K562 (cell line): ENCODE measurements around the gene ATP2A2. TPM values are rescaled to one million over a fixed set of nuclear protein-coding genes. Genes with fewer than 3 reads are reported as not detected.

ENCODE experiments used
- ASH1L ChIP-seq: fragments of 450-650 bp; IDR thresholded peaks from 2 replicates; pipeline ENCODE4 v1.6.1; 2018; ENCODE audit warnings: borderline replicate concordance, mild to moderate bottlenecking, low read depth; ENCODE audit not compliant: partially characterized antibody
- CAMTA2 ChIP-seq: fragments of 250-450 bp; sonication (Bioruptor Pico); conservative IDR thresholded peaks from 2 replicates; pipeline ENCODE4 v1.5.1; 2022
- CHCHD3 ChIP-seq: fragments of 250-450 bp; sonication (Bioruptor Pico); IDR thresholded peaks from 2 replicates; pipeline ENCODE4 v2.1.2; 2022; ENCODE audit warnings: mild to moderate bottlenecking
- DPF2 ChIP-seq: fragments of 450-650 bp; IDR thresholded peaks from 2 replicates; pipeline ENCODE4 v1.6.1; 2016
- EWSR1 ChIP-seq: fragments of 450-650 bp; IDR thresholded peaks from 2 replicates; pipeline ENCODE4 v1.6.1; 2018; ENCODE audit warnings: borderline replicate concordance, mild to moderate bottlenecking, low read depth, moderate library complexity; ENCODE audit not compliant: partially characterized antibody
- GATAD2A ChIP-seq: fragments of 450-650 bp; IDR thresholded peaks from 2 replicates; pipeline ENCODE4 v1.6.1; 2017
- GTF2E2 ChIP-seq: fragments of 200-800 bp; sonication (Bioruptor generic); IDR thresholded peaks from 2 replicates; pipeline ENCODE4 v1.6.1; 2016; ENCODE audit warnings: missing genetic modification characterization, missing compliant biosample characterization
- HMG20A ChIP-seq: fragments of 450-650 bp; formaldehyde crosslinking; conservative IDR thresholded peaks from 2 replicates; pipeline ENCODE4 v1.4.0; 2020; ENCODE audit warnings: mild to moderate bottlenecking, mixed read lengths
- ILF3 ChIP-seq: fragments of 450-650 bp; IDR thresholded peaks from 2 replicates; pipeline ENCODE4 v1.6.1; 2018; ENCODE audit warnings: antibody characterized with exemption, mild to moderate bottlenecking, moderate library complexity, borderline replicate concordance
- JUND ChIP-seq, 2 experiments: IDR thresholded peaks; 2 replicates in 1 of 2; 3 replicates in 1 of 2; pipeline ENCODE4 v1.6.1; 2011; ENCODE audit warnings: borderline replicate concordance in 2 of 2, low read depth in 2 of 2, low read length in 2 of 2, improper control_type of control experiment in 1 of 2, missing biosample characterization in 1 of 2, missing genetic modification characterization in 1 of 2, missing genetic modification reagents in 1 of 2
- LARP7 ChIP-seq: fragments of 450-650 bp; IDR thresholded peaks from 2 replicates; pipeline ENCODE4 v1.6.1; 2016
- MTA2 ChIP-seq: fragments of 450-650 bp; IDR thresholded peaks from 2 replicates; pipeline ENCODE4 v1.6.1; 2016; ENCODE audit warnings: low read depth
- RFX7 ChIP-seq: fragments of 250-450 bp; sonication (Bioruptor Pico); IDR thresholded peaks from 2 replicates; pipeline ENCODE4 v1.5.1; 2021; ENCODE audit warnings: mild to moderate bottlenecking
- STAT5B ChIP-seq: fragments of 250-450 bp; sonication (Bioruptor Pico); IDR thresholded peaks from 2 replicates; pipeline ENCODE4 v1.8.0; 2021; ENCODE audit warnings: mild to moderate bottlenecking, inconsistent platforms
- XRCC3 ChIP-seq: fragments of 450-650 bp; IDR thresholded peaks from 2 replicates; pipeline ENCODE4 v1.6.1; 2017; ENCODE audit warnings: mild to moderate bottlenecking, moderate library complexity
- ZNF3 ChIP-seq: fragments of 250-450 bp; sonication (Bioruptor Pico); IDR thresholded peaks from 2 replicates; pipeline ENCODE4 v1.5.0; 2021; ENCODE audit warnings: mild to moderate bottlenecking, moderate library complexity
- ZNF695 ChIP-seq: fragments of 450-650 bp; formaldehyde crosslinking; IDR thresholded peaks from 2 replicates; pipeline ENCODE4 v1.4.0; 2020; ENCODE audit warnings: mild to moderate bottlenecking, moderate library complexity
- ZNF76 ChIP-seq: fragments of 250-450 bp; sonication (Bioruptor Pico); IDR thresholded peaks from 2 replicates; pipeline ENCODE4 v1.4.0; 2020; ENCODE audit warnings: mild to moderate bottlenecking, moderate library complexity, borderline replicate concordance
- polyA plus RNA-seq, 8 experiments: library from polyadenylated mRNA; depleted of rRNA in 4 of 8; stranded (reverse) in 5 of 8; unstranded in 3 of 8; fragments of >200 nt; fragmentation: Nextera tagmentation in 2 of 8; fragmentation: Illumina TruSeq in 1 of 8; extraction: Ambion mirVana in 2 of 8; extraction: Trizol in 1 of 8; gene quantifications; 2 replicates each; pipeline versions ENCODE4 v1.2.1 to v1.2.3, GENCODE V29; 2011 to 2014; ENCODE audit warnings: inconsistent platforms in 1 of 8, missing spikeins in 1 of 8
- total RNA-seq, 7 experiments: library from RNA; depleted of rRNA in 6 of 7; stranded (reverse); fragments of >200 nt in 6 of 7; fragmentation: Illumina TruSeq in 2 of 7; extraction: Trizol in 2 of 7; gene quantifications; 2 replicates each; pipeline versions ENCODE4 v1.2.1 to v1.2.3, GENCODE V29; 2011 to 2021; ENCODE audit warnings: low replicate concordance in 1 of 7
- TF ChIP-seq, protein P1 (sequence below), 2 experiments: IDR thresholded peaks; 2 replicates each; pipeline ENCODE4 v1.6.1; 2011; ENCODE audit warnings: borderline replicate concordance in 1 of 2, control low read depth in 1 of 2, low read depth in 1 of 2, low read length in 1 of 2, mild to moderate bottlenecking in 1 of 2, mixed read lengths in 1 of 2, moderate library complexity in 1 of 2; ENCODE audit not compliant: insufficient read depth in 1 of 2, insufficient read length in 1 of 2, poor library complexity in 1 of 2, severe bottlenecking in 1 of 2; ENCODE audit errors: extremely low read depth in 1 of 2
- TF ChIP-seq, protein P2 (sequence below): sonication (generic); formaldehyde crosslinking; IDR thresholded peaks from 2 replicates; pipeline ENCODE4 v1.8.0; 2022; ENCODE audit warnings: mild to moderate bottlenecking, missing genetic modification reagents, borderline replicate concordance
- TF ChIP-seq, protein P3 (sequence below): fragments of 250-450 bp; sonication (Bioruptor Pico); IDR thresholded peaks from 2 replicates; pipeline ENCODE4 v1.4.0; 2020; ENCODE audit warnings: mild to moderate bottlenecking, moderate library complexity
- TF ChIP-seq, protein P4 (sequence below): fragments of 450-650 bp; formaldehyde crosslinking; IDR thresholded peaks from 2 replicates; pipeline ENCODE4 v1.4.0; 2020; ENCODE audit warnings: mild to moderate bottlenecking, moderate library complexity

Gene ATP2A2
- total and polyA plus RNA-seq, 9 of the 15 experiments (the other 6 are each of a cell fraction or from before 2014, with no cell fraction given) = 5.2 to 205 (median 51.6) TPM

DNA sequence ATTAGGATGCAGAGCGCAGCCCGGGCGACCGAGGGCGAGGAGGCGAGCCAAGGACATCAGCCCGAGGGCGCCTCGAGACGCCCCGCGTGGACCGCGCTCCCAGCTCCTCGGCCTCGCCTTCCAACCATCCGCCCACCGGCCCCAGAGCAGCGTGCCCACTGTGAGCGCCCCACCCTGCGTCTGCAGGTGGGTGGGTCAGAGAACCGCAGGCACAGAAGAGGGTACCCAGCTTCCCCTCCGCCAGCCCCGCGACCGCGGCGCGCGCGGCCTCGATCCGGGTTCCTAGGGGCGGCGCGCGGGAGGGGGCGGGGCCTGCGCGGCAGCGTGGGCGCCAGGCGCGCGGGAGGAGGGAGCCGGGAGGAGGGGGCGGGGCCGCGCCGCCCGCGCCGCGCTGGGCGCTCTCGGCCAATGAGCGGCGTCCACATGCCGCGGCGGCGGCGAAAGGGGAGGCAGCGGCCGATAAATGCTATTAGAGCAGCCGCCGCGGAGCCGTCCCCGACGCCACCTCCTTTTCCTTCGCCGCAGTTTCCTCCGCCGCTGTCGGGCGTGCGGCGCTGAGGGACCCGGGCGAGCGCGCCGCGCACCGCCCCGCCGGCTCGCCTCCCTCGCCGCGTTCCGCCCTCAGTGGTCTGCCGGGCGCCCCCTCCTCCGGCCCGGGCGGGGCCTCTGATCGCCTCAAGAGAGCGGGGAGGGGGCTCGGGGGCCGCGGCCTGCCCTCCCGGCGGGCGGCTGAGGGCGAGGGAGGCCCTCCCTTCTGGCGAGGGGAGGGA, at the start of gene ATP2A2 (continued):
- TF ChIP-seq HMG20A (CRISPR knock-in tag) = no peak
- TF ChIP-seq, protein P1, sequence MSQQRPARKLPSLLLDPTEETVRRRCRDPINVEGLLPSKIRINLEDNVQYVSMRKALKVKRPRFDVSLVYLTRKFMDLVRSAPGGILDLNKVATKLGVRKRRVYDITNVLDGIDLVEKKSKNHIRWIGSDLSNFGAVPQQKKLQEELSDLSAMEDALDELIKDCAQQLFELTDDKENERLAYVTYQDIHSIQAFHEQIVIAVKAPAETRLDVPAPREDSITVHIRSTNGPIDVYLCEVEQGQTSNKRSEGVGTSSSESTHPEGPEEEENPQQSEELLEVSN (IDR thresholded peaks at IDR 0.05; ENCODE audit: borderline replicate concordance in 1 of 2, extremely low read depth in 1 of 2, insufficient read depth in 1 of 2, insufficient read length in 1 of 2, low read depth in 1 of 2, low read length in 1 of 2, poor library complexity in 1 of 2, severe bottlenecking in 1 of 2) = peak; percentile 89 to 91
- no peak for TF ChIP-seq ZNF3 (CRISPR knock-in tag)
- TF ChIP-seq JUND (IDR thresholded peaks at IDR 0.05; ENCODE audit: borderline replicate concordance, low read depth, low read length) = no peak
- TF ChIP-seq JUND (tag; IDR thresholded peaks at IDR 0.05; ENCODE audit: borderline replicate concordance, low read depth, low read length) = no peak; the same call in 2 of the 3 replicates
- TF ChIP-seq ZNF76 = no peak; the same call in 1 of the 2 replicates
- no peak for TF ChIP-seq MTA2
- TF ChIP-seq CAMTA2 (CRISPR knock-in tag) = no peak
- TF ChIP-seq STAT5B (CRISPR knock-in tag) = no peak
- no peak for TF ChIP-seq ILF3
- TF ChIP-seq, protein P2, sequence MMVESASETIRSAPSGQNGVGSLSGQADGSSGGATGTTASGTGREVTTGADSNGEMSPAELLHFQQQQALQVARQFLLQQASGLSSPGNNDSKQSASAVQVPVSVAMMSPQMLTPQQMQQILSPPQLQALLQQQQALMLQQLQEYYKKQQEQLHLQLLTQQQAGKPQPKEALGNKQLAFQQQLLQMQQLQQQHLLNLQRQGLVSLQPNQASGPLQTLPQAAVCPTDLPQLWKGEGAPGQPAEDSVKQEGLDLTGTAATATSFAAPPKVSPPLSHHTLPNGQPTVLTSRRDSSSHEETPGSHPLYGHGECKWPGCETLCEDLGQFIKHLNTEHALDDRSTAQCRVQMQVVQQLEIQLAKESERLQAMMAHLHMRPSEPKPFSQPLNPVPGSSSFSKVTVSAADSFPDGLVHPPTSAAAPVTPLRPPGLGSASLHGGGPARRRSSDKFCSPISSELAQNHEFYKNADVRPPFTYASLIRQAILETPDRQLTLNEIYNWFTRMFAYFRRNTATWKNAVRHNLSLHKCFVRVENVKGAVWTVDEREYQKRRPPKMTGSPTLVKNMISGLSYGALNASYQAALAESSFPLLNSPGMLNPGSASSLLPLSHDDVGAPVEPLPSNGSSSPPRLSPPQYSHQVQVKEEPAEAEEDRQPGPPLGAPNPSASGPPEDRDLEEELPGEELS (CRISPR knock-in tag) = no peak
- TF ChIP-seq DPF2 = no peak
- TF ChIP-seq, protein P3, sequence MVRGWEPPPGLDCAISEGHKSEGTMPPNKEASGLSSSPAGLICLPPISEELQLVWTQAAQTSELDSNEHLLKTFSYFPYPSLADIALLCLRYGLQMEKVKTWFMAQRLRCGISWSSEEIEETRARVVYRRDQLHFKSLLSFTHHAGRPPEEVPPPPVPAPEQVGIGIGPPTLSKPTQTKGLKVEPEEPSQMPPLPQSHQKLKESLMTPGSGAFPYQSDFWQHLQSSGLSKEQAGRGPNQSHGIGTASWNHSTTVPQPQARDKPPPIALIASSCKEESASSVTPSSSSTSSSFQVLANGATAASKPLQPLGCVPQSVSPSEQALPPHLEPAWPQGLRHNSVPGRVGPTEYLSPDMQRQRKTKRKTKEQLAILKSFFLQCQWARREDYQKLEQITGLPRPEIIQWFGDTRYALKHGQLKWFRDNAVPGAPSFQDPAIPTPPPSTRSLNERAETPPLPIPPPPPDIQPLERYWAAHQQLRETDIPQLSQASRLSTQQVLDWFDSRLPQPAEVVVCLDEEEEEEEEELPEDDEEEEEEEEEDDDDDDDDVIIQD (CRISPR knock-in tag) = no peak
- TF ChIP-seq ASH1L = no peak
- 0 out of 2 replicates have a peak, but pooled peaks have one; percentile 56 for TF ChIP-seq LARP7
- TF ChIP-seq, protein P4, sequence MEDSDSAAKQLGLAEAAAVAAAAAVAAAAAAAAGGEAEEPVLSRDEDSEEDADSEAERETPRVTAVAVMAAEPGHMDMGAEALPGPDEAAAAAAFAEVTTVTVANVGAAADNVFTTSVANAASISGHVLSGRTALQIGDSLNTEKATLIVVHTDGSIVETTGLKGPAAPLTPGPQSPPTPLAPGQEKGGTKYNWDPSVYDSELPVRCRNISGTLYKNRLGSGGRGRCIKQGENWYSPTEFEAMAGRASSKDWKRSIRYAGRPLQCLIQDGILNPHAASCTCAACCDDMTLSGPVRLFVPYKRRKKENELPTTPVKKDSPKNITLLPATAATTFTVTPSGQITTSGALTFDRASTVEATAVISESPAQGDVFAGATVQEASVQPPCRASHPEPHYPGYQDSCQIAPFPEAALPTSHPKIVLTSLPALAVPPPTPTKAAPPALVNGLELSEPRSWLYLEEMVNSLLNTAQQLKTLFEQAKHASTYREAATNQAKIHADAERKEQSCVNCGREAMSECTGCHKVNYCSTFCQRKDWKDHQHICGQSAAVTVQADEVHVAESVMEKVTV = no peak
- TF ChIP-seq GTF2E2 (tag) = 0 out of 2 replicates have a peak, but pooled peaks have one; percentile 29
- TF ChIP-seq CHCHD3 = no peak
- no peak for TF ChIP-seq XRCC3
- TF ChIP-seq ZNF695 (CRISPR knock-in tag) = no peak
- TF ChIP-seq GATAD2A = peak; percentile 81
- TF ChIP-seq EWSR1 = no peak
- no peak; the same call in 1 of the 2 replicates for TF ChIP-seq RFX7 (CRISPR knock-in tag)
